Mucosa of rectum (tissue), 2 donors: ENCODE data around the gene SLC46A1.
A peak's percentile ranks its signal among the peaks of the same experiment; 100 is the strongest.

ENCODE experiments used
- H3K27ac ChIP-seq, 2 donors: one replicate each; pipeline ENCODE4 v1.7.0; 2013; ENCODE audit warnings: inconsistent platforms in 2 of 2, low read depth in 2 of 2, low read length in 2 of 2
- H3K27me3 ChIP-seq, 2 donors: one replicate each; pipeline ENCODE4 v1.7.0; 2013; ENCODE audit warnings: low read length in 2 of 2; ENCODE audit not compliant: control insufficient read depth in 2 of 2, insufficient read depth in 2 of 2
- H3K36me3 ChIP-seq, 2 donors: one replicate each; pipeline ENCODE4 v1.7.0; 2013; ENCODE audit warnings: low read length in 2 of 2; ENCODE audit not compliant: control insufficient read depth in 2 of 2, insufficient read depth in 2 of 2
- H3K4me1 ChIP-seq, 2 donors: one replicate each; pipeline ENCODE4 v1.7.0; 2013; ENCODE audit warnings: low read length in 2 of 2, mild to moderate bottlenecking in 1 of 2; ENCODE audit not compliant: control insufficient read depth in 2 of 2, insufficient read depth in 2 of 2
- H3K4me3 ChIP-seq, 2 donors: one replicate each; pipeline ENCODE4 v1.7.0; 2013; ENCODE audit warnings: low read length in 2 of 2
- H3K9ac ChIP-seq, 2 donors: one replicate each; pipeline ENCODE4 v1.7.0; 2013; ENCODE audit warnings: low read length in 2 of 2, low read depth in 1 of 2, mild to moderate bottlenecking in 1 of 2
- H3K9me3 ChIP-seq, 2 donors: one replicate each; pipeline ENCODE4 v1.7.0; 2013; ENCODE audit warnings: low read length in 2 of 2; ENCODE audit not compliant: control insufficient read depth in 2 of 2
- donor health status: healthy.
- donor health status: Normal muscosa, but diverticular disease.

The SLC46A1 gene

DNA sequence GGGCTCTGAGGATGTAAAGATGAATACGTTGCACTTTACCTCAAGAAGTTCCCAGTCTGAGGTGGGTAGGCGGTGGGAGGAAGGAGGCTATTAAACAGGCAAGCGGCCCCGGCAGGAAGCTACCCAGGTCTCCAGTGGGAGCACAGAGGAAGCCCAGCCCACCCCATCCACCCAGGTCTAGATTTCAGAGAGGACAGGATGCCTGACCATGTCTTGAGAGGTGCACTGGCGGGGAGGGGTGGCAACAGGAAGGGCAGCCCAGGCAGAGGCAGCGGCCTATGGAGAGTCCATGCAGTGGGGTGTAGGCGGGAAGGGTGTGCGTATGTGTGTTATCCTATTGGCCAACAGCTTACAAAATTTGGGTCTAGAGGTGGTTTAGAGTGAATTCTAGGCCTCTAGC lies 20.6 kb downstream of the SLC46A1 start:
- peaks cover 6 to 11% of the 10 kb centered on the region in 2 donors for H3K36me3 ChIP-seq

DNA sequence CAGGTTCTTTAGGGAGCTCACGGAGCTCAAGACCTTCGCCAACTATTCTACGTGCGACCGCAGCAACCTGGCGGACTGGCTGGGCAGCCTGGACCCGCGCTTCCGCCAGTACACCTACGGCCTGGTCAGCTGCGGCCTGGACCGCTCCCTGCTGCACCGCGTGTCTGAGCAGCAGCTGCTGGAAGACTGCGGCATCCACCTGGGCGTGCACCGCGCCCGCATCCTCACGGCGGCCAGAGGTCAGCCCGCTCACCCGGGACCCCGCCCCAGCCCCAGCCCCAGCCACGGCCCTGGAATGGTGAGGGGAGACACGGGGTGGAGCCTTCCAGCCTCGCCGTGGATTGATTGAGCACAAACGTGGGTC lies 21.0 kb downstream of the SLC46A1 start:
- peaks cover 6 to 10% of the 10 kb centered on the region in 2 donors for H3K36me3 ChIP-seq
- H3K4me3 ChIP-seq, result peak overlapping the region; percentile 86 to 87
- H3K9me3 ChIP-seq, result no peaks in the 10 kb centered on the region
- no peaks in the 10 kb centered on the region for H3K27me3 ChIP-seq
- H3K9ac ChIP-seq, result peak overlapping the region; percentile 81 to 84
- peak overlapping the region; percentile 86 to 89 for H3K27ac ChIP-seq
- H3K4me1 ChIP-seq, result peaks cover 0 to 11% of the 10 kb centered on the region in 2 donors

More for the DNA sequence above, 20.6 kb downstream of the SLC46A1 start:
- peak overlapping the region in 1 of 2 donors; percentile 40 for H3K9ac ChIP-seq
- H3K4me1 ChIP-seq, result peaks cover 0 to 11% of the 10 kb centered on the region in 2 donors
- H3K4me3 ChIP-seq, result peak overlapping the region; percentile 86 to 87
- no peaks in the 10 kb centered on the region for H3K27me3 ChIP-seq
- H3K9me3 ChIP-seq, result no peaks in the 10 kb centered on the region
- peak overlapping the region; percentile 9 to 86 for H3K27ac ChIP-seq

DNA sequence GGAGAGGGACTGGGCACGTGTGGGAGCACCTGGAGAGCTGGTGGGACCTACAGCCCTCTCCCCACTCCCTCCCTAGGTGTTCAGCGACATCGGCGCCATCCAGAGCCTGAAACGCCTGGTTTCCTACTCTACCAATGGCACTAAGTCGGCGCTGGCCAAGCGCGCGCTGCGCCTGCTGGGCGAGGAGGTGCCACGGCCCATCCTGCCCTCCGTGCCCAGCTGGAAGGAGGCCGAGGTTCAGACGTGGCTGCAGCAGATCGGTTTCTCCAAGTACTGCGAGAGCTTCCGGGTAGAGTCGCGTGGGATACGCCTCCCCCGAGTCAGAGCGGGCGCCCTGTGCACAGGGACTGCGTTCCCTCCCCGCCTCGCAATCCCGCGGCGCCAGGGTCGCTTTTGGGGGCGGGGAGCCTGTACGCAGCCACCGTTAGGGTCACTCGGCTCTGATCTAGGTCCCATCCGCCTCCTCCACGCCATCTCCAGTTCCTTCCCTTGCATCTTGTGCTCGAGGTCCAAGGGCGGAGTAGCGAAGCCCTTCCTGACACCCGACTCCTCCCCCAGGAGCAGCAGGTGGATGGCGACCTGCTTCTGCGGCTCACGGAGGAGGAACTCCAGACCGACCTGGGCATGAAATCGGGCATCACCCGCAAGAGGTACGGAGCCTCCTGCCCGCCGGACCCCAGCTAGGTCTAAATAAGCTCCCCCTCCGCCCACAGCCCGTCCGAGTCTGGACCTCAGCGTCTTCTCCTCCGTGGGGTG lies 21.6 kb downstream of the SLC46A1 start:
- no peaks in the 10 kb centered on the region for H3K9me3 ChIP-seq
- H3K4me1 ChIP-seq, result peaks cover 0 to 11% of the 10 kb centered on the region in 2 donors
- peak overlapping the region; percentile 86 to 87 for H3K4me3 ChIP-seq
- peak overlapping the region; percentile 86 to 89 for H3K27ac ChIP-seq
- H3K36me3 ChIP-seq, result peaks cover 3 to 6% of the 10 kb centered on the region in 2 donors
- peak overlapping the region; percentile 81 to 84 for H3K9ac ChIP-seq
- no peaks in the 10 kb centered on the region for H3K27me3 ChIP-seq

DNA sequence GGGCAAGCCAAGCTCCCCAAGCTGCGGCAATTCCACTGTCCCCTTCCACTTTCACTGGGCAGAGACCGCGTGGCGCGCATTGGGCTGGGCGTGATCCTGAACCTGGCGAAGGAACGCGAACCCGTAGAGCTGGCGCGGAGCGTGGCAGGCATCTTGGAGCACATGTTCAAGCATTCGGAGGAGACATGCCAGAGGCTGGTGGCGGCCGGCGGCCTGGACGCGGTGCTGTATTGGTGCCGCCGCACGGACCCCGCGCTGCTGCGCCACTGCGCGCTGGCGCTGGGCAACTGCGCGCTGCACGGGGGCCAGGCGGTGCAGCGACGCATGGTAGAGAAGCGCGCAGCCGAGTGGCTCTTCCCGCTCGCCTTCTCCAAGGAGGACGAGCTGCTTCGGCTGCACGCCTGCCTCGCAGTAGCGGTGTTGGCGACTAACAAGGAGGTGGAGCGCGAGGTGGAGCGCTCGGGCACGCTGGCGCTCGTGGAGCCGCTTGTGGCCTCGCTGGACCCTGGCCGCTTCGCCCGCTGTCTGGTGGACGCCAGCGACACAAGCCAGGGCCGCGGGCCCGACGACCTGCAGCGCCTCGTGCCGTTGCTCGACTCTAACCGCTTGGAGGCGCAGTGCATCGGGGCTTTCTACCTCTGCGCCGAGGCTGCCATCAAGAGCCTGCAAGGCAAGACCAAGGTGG lies 24.7 kb downstream of the SLC46A1 start:
- H3K4me3 ChIP-seq, result peak overlapping the region in 1 of 2 donors; percentile 13
- peaks cover 0 to 11% of the 10 kb centered on the region in 2 donors for H3K4me1 ChIP-seq
- no peak overlapping the region for H3K27ac ChIP-seq
- no peak overlapping the region for H3K9ac ChIP-seq
- H3K9me3 ChIP-seq, result no peaks in the 10 kb centered on the region
- H3K36me3 ChIP-seq, result no peaks in the 10 kb centered on the region
- no peaks in the 10 kb centered on the region for H3K27me3 ChIP-seq

DNA sequence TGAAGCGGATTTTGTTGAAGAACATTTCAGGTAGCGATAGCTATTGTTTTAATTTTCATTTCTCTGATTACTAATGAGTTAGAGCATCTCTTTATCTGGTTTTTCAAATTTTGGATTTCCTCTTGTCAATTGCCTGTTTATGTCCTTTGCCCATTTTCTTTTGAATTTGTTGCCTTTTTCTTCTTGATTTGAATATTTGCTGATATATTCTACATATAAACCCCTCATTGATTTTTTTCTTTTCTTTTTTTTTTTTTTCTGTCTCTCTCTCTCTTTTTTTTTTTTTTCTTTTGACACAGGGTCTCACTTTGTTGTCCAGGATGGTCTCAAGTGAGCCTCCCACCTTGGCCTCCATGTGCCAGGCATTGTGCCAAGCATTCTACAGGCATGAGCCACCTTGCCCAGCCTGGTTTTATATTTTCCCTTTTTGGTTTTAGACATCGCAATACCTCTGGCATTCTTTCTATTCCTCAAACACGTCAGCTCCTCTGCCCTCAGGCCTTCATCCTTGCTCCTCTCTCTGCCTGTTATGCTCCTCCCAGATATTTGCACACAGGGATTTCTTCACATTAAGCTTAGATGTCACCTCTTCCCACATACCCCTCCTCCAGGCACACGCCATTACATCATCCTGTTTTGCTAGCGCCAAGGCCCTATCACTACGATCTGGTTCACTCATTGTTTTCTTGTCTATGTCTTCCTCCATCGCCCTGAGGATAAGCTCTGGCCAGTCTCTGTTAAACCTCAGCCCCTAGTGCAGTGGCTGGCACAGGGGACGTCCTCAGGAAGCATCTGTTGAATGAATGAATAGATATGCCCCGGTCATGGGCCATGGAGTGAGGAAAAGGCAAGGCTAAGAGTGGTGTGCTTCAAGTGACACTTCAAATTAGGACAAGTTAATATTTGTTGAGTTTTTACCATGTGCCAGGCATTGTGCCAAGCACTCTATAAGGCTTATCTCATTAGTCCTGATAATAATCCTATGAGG lies 25.9 kb downstream of the SLC46A1 start:
- peaks cover 0 to 6% of the 10 kb centered on the region in 2 donors for H3K4me1 ChIP-seq
- no peak overlapping the region for H3K27ac ChIP-seq
- H3K36me3 ChIP-seq, result no peaks in the 10 kb centered on the region
- H3K4me3 ChIP-seq, result no peak overlapping the region
- H3K9ac ChIP-seq, result no peak overlapping the region
- no peaks in the 10 kb centered on the region for H3K27me3 ChIP-seq
- H3K9me3 ChIP-seq, result no peaks in the 10 kb centered on the region

DNA sequence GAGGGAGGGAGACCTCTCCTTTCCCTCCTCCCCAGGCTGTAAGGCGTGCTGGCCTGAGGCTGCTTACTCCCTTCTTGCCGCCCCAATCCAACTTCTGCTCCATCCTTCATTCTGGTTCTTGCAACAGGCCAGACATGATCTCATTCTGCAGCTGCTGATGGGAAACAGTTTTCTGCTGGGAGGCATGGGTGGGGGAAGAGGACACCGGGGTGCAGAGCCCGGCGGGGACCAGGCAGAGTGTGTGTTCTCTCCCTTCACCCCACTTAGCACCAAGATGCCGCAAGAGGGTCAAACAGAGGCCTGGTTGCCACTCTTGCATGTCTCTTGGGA lies 33.1 kb downstream of the SLC46A1 start:
- peaks cover 7 to 9% of the 10 kb centered on the region in 2 donors for H3K27me3 ChIP-seq
- peaks cover 7 to 9% of the 10 kb centered on the region in 2 donors for H3K4me1 ChIP-seq
- H3K9me3 ChIP-seq, result no peaks in the 10 kb centered on the region
- H3K4me3 ChIP-seq, result peak overlapping the region; percentile 4 to 69
- H3K36me3 ChIP-seq, result no peaks in the 10 kb centered on the region
- H3K27ac ChIP-seq, result no peak overlapping the region
- no peak overlapping the region for H3K9ac ChIP-seq

DNA sequence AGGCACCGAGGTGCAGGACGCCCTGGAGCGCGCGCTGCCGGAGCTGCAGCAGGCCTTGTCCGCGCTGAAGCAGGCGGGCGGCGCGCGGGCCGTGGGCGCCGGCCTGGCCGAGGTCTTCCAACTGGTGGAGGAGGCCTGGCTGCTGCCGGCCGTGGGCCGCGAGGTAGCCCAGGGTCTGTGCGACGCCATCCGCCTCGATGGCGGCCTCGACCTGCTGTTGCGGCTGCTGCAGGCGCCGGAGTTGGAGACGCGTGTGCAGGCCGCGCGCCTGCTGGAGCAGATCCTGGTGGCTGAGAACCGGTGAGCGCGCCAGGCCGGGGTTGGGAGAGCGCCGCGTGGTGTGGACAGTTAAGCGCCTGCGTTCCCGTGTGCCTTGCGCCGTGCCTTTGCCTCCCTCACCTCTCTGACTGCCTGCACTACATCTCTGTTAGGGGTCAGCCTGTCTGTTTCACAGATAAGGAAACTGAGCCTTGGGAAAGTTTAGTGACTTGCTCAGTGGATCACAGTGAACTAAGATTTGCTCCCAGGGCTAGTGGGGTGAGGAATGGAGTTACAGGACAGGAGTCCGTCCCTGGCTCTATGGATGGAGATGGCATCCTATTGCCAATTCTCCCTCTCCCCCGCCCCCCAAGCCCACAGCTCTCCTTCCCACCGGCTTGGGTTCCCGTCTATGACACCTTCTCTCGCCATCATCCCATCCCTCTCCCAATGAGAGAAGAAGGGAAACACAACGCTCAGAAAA lies 33.6 kb downstream of the SLC46A1 start:
- Histone ChIP-seq H3K27me3 (peaks cover 7 to 9% of the 10 kb centered on the region in 2 donors), H3K36me3 (no peaks in the 10 kb centered on the region), H3K4me3 (peak overlapping the region; percentile 61 to 69), H3K9ac (peak overlapping the region; percentile 17 to 49), H3K4me1 (peaks cover 7 to 9% of the 10 kb centered on the region in 2 donors), H3K27ac (peak overlapping the region; percentile 23 to 32), H3K9me3 (no peaks in the 10 kb centered on the region)

DNA sequence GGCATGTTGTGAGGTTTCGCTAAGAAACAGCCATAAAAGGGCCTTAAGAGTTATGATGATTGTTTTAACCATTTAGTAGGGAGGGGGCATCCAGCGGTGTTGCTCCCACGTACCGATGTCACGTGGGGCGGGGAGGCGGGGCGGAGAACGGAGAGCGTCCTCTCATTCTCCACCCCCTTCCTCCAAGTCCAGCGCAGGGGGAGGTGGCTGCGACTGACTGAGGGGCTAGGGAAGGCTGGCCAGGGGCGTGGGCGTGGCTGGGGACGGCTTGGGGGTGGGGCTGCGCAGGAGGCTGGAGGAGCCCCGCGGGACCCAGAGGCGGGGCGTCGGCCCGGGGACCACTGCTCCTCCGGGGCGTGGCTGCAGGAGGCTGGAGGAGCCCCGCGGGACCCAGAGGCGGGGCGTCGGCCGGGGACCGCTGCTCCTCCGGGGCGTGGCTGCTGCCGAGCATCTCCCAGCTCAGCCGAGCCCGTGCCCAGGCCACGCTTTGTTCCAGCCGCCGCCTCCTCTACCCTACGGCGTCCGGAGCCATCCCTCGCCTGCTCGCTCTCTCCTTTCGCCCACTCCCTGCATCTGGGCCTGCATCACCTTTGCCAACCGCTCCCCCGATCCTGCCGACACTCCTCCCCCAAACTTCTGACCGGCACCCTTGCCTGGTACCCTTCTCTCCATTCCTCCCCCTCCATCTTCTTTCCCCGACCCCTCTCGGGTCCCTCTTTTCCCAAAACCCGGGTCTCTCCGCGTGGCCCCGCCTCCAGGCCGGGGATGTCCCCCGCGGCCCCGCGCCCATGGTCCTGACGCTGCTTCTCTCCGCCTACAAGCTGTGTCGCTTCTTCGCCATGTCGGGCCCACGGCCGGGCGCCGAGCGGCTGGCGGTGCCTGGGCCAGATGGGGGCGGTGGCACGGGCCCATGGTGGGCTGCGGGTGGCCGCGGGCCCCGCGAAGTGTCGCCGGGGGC lies 34.5 kb downstream of the SLC46A1 start, which contains the start of gene SARM1:
TSS of gene SARM1 (plus strand) at position 450 of the 958 bp plus-strand sequence. CDS start at position 789, 339 bp downstream.
- Histone ChIP-seq H3K4me3 (peak within 1 kb of the TSS; percentile 61 to 69), H3K9me3 (no peaks in the 10 kb centered on the region), H3K4me1 (peaks cover 7 to 9% of the 10 kb centered on the region in 2 donors), H3K9ac (peak within 1 kb of the TSS; percentile 17 to 49), H3K27me3 (peaks cover 7 to 9% of the 10 kb centered on the region in 2 donors), H3K27ac (peak within 1 kb of the TSS; percentile 23 to 56), H3K36me3 (no peaks in the 10 kb centered on the region)
